ENCODE measurements around the gene TMEM192.
"Not testable (repeated sequence)": the region's sequence is repeated elsewhere in the genome, so short reads cannot be mapped to it uniquely, and the experiment has no call there.

TMEM192 gene

DNA sequence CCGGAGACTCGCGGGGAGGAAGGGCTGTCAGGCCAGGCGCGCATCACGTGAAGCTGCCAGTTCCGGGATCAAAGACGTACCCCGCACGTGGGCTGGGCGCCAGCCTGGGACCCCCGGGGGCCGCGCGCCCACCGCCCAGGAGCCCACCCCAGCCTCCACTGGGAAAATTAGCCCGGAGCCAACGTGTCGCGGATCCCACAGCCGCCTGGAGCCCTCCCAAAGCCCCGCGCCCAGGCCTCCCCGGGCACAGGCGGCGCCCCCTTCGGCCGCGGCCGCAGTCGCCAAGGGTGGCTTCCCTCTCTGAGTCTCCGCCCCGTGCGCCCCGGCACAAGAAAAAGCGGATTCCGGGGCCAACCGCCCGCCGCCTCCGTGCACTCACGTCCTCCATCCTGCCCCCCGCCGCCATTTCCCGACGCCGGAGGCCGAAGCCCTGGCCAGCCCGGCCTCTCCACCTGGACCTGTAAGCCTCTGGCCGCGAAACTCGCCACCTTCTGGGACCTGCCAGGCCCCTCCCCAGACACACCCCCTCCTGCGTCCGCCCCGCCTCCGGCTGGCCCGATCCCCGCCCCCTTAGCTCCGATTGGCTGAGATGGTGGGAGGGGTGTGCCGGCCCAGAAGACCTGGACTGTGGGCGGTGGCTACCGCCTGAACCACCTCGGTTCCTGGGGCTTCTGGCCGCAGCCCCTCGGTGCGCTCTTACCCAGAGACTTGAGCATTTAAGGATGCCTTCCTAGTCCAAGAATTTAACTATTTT is at the start of gene TMEM192:
Gene TMEM192 (minus strand): TSS at position 493 of the 754 bp plus-strand sequence. CDS start 87 bp downstream, at position 406.
- peak; percentile 95 for DNase-seq (ENCODE audit: low spot score)

DNA sequence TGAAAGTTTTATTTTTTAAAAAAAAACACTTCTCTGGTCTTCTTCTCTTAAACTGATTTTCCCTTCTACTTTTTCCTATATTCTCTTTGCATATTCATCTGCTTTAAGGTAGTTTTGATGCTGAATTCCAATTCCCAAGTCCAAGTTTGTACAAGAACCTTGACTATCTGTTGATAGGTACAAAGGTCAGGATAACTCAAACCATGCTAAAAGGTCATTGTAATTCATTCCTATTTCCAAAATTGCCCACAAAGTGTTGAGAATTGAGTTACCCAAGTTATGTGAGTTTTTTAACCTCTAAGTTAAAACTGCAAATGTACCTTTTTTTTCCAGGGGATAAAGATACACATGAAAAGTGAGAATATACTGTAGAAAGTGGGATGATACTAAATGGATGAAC is 46.1 kb upstream of the TMEM192 start:
- no peak for DNase-seq (ENCODE audit: low spot score)

DNA sequence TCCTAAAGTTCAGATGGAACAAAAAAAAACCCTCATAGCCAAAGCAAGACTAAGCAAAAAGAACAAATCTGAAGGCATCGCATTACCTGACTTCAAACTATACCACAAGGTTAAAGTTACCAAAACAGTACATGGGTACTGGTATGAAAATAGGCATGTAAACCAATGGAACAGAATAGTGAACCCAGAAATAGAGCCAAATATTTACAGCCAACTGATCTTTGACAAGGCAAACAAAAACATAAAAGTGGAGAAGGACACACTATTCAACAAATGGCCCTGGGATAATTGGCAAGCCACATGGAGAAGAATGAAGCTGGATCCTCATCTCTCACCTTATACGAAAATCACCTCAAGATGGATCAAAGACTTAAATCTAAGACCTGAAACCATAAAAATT is 44.2 kb upstream of the TMEM192 start:
- no peak for DNase-seq (ENCODE audit: low spot score)

DNA sequence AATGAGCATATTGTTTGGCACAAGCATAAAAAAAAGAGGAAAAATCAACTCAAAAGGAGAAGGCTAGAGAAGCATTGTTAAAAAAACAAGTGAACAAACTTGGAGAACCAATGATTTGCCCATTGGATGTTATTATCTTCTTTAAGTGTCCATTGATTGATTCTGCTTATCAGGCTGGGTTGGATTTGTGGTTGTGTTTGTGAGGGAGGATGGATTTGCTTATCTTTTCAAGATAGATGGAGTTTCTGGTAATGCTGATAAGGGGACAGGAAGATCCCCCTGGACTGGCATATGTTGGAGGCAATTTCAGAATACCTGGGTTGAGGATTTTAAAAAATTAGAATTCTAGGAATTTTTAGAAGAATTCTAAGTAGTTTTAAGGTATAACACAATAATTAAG is 41.8 kb upstream of the TMEM192 start:
- DNase-seq (ENCODE audit: low spot score): no peak

DNA sequence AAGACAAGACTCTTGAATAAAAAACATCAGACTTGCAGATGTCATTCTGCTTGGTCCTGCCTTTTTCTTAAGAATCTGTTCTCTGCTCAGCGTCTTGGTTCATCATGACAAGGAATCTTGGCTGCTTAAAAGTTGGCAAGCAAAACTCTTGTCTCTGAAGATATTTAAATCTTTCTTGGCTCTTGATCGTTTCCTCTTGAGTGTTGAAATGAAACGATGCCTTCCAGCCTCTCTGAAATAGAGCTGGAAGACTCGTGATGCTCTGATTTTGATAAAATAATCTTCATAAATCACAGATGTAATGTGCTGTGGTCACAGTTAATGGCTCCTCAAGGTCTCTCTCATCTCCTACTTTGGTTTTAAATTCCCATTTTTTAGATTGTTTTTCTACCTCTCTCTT is 39.9 kb upstream of the TMEM192 start:
- no peak for DNase-seq (ENCODE audit: low spot score)

DNA sequence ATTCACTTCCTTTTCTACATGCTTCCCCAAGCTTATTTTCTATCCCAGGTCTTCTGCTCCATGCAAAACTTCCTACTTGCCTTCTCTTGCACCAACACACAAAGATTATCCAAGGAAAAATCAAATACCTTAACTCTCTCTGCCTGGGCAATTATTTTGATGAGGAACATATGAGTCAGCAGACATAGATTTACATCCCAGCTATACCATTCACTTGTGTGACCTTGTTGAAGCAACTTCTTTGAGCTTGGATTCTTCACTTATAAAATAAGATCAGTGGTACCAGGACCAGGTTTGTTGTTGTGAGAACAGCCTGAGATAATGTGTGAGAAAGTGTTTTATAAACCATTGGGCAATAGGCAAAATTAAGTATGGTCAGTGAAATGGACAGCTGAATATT is 39.1 kb upstream of the TMEM192 start:
- no peak for DNase-seq (ENCODE audit: low spot score)

DNA sequence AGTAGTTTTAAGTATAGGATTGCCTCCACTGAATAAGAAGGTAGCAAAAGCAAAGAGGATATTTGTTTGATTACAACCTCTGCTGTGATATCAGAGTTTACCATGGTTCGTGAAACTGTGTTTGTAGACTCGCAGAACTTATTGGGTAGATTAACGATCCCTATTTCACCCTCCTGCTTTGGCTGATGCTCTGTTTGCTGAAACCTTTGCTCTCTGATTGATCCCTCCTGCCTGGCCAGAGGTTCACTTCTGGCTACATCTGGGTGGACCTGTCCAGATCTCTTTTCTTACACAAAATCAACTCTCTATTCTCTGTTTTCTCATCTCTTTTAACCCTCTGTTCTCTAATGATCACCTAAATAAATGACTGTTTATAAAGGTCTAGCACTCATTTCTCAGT is 37.9 kb upstream of the TMEM192 start:
- no peak for DNase-seq (ENCODE audit: low spot score)

DNA sequence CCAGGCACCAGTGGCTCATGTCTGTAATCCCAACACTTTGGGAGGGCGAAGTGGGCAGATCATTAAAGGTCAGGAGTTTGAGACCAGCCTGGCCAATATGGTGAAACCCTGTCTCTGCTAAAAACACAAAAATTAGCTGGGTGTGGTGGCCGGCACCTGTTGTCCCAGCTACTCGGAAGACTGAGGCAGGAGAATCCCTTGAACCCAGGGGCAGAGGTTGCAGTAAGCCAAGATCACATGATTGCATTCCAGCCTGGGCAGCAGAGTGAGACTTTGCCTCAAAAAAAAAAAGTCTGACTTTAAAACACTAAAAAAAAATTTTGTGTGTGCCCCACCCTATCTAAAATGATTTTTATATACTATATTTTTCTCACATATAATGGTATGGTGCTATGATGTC is 26.2 kb upstream of the TMEM192 start:
- DNase-seq (ENCODE audit: low spot score): no peak

DNA sequence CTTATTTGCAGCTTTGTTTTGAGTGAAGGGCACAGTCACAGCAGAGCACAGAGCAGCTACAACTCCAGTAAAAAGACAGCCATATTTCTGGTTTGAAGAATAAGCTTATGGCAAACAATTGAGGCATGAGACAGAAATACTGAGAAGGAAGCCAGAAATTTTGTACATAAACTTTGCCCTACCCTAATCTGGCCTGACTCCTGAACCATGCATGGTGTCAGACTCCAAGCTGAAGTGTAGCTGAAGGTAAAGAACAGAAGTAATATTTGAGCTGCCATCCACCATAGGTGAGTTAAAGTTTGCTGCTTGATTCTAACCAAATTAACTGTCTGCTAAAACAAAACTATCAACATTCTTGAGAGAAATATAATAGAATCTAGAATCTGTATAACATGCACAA is 24.5 kb upstream of the TMEM192 start:
- no peak for DNase-seq (ENCODE audit: low spot score)

DNA sequence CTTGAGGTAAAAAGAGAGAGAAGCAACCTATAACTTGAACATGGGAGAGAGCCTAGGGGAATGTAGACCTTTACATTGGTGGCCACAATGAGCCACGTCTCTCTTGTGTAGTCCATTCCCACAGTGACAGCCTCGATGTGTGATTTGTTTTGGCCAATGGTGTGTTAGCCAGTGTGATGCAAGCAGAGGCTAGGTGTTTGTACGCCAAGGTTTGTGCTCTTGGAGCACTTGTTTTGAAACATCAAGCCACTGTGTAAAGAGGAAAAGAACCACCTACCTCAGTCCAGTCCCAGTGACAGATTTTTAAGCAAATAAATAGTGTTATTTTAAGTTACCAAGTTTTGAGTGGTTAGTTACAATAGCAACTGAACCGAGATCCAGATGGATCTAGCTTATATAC is 23.9 kb upstream of the TMEM192 start:
- DNase-seq (ENCODE audit: low spot score): no peak

DNA sequence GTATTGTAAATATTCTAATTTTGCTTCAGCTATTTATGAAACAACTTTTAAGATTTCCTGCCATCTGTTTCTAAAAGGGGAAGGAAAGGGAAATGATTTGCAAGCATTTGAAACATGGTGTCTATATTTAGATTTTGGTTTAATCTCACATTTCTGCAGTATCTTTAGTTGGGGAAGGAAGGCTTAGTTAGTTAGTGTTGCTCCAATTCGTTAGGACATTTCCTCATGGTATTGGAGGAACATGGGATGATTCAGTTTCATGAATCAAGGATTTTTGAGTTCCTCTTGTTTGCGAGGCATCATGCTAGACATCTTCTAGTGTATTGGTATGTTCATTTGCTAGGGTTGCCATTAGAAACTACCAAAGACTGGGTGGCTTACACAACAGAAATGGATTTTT is 20.5 kb upstream of the TMEM192 start:
- DNase-seq (ENCODE audit: low spot score): no peak

DNA sequence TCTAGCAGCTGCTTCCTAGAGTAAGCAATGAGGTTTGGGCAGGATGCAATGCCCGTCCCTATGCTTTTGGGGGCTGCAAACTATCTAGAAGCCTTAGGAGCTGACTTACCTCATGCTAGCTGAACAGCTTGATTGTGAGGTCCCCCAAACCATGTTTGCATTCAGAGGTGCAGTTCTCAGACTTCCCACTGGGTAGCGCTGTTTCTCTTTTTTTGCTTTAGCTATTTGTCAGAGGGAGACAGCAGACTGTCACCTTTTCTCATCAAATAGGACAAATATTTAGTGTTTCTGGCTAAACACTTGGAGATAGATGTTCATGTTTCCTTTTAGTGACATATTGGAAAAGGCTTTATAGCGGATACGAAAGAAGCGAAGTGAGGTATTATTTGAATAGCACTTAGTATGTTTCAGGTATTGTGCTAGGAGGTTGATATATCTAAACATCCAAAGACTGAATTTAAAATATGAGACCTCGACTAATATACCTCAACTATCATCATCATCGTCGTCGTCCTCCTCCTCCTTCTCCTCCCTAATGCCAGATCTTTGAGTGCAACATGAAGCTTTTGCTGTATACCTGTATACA is 18.7 kb upstream of the TMEM192 start:
- peak; percentile 49 for DNase-seq (ENCODE audit: low spot score)

DNA sequence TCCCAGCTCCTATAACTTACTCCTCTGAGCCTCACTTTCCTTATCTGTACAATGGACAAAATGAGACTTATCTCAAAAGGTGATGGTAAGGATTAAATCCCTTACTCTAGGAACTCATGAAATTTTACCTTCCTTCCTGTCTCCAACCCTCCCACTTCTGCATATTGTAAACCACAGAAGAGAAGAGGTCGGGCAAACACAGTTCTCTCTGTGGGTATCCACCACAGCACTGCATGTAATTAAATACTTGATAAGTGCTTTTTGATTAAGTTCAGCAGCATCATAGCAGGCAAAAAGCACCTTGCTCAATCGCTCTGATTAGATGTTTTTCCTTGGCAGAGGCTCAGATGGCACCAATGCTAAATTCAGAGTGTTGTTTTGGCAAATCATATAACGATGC is 17.3 kb upstream of the TMEM192 start:
- no peak for DNase-seq (ENCODE audit: low spot score)

DNA sequence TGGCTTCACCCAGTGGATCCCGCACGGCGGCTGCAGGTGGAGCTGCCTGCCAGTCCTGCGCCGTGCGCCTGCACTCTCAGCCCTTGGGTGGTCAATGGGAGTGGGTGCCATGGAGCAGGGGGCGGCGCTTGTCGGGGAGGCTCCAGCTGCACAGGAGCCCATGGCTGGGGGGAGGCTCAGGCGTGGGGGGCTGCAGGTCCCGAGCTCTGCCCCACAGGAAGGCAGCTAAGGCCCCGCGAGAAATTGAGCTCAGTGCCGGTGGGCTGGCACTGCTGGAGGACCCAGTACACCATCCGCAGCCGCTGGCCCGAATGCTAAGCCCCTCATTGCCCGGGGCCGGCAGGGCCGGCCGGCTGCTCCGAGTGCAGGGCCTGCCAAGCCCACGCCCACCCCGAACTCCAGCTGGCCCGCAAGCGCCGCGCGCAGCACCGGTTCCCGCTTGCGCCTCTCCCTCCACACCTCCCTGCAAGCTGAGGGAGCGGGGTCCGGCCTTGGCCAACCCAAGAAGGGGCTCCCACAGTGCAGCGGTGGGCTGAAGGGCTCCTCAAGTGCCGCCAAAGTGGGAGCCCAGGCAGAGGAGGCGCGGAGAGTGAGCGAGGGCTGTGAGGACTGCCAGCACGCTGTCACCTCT is 13.3 kb upstream of the TMEM192 start:
- DNase-seq (ENCODE audit: low spot score): not testable (repeated sequence)

DNA sequence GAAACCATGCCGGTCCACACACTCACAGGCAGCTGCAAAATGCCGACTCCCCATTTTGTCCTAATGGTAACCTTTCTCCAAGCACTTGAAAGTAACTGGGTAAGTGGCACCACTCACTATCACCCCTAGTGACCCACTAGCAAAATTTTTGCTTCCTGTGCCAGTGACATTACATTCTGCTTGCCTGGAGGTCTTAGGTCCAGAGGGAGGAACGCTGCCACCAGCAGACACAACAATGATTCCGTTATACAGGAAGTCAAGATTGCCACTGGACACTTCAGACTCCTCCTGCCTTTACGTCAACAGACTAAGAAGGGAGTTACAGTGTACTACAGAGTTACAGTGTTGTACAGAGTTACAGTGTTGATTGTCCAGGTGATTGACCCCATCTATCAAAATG is 11.8 kb upstream of the TMEM192 start:
- DNase-seq (ENCODE audit: low spot score): no peak

DNA sequence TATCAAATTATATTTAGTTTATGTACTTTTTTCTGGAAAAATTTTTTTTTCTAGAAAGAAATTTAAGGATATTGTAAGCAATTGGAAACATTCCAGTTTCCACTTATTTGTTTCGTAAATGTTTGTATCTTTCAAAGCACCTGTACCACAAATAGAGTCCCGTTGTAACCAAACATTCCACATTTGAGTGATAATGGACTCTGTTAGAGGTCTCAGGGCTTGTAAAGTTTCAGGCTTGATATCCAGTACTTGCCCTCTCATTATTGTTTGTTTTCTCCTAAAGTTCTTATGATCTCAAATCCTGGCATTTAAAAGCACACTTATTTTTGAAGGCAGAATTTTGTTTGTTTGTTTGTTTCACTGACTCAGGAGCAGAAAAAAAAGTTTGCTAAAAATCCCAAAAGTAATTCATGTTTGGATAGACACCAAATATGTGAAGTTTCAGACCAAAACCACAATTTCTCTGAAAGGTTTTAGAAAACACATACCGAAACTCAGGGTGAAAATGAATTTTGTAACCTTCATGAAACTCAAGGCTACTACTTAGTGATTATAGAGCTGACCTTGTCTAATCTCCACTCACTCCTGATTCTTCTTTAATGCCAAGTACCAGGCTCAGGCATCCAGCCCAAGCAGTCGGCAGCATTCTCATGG is 5.7 kb upstream of the TMEM192 start:
- no peak for DNase-seq (ENCODE audit: low spot score)

DNA sequence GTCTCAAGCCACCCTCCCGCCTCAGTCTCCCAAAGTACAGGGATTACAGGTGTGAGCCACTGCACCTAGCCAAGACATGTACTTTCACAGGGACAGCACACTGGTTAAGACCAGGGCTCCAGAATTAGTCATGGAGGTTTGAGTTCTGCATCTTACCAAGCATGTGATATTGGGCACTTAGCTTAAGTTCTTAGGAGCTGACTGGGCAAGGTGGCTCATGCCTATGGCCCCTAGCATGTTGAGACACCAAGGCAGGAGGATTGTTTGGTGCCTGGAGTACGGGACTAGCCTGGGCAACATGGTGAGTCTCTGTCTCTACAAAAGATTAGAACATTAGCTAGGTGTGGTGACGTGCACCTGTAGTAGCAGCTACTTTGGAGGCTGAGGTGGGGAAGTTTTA is 2.6 kb upstream of the TMEM192 start:
- DNase-seq (ENCODE audit: low spot score): no peak

DNA sequence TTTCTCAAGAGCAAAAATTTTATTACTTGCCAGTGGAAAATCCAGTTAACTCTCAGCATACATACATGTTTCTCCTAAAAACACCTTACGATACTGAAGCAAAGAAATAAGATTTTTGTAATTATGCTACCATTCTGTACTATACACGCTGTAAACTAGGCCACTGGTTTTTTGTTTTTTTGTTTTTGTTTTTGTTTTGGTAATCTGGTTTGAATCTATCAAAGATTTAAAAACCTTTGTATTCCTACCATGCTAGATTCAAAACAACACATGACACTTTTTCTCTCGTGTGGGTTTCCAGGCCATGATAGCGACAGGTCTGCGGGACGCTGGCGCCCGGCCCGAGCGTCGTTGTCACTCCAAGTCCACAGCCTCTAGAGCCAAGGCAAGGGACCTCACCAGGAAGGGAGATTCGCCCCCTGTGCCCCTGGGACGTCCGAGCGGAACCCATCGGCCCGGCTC is 723 bp downstream of the TMEM192 start:
- no peak for DNase-seq (ENCODE audit: low spot score)

DNA sequence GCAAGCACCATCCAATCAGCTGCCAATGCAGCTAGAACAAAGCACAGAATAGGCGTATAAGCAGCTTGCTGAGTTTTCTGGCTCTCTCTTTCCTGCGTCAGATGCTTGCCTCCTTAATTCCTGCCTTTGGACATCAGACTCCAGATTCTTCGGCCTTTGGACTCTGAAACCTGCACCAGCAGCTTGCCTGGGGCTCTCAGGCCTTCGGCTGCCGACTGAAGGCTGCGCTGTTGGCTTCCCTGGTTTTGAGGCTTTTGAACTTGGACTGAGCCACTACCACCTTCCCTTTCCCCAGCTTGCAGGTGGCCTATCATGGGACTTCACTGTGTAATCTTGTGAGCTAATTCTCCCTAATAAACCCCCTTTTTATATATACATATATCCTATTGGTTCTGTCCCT is 6.1 kb downstream of the TMEM192 start:
- no peak for DNase-seq (ENCODE audit: low spot score)

DNA sequence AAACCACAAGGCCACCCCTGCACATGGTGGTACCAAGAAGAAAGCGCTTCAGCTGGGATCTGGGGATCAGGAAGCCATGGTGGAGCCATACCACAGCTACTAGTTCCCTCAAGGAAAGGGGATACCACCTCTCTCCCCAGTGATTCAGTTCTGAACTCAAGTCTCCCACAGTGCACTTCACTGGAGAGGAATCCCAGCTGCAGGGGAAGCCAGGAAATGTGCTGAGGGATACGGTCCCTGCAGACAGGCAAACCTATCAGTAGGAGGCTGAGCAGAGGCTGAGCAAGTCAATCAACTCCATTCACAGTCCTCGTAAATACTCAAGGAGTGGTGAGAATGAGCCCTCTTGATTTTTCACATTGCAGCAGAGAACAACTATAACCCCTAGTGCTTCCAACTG is 11.0 kb downstream of the TMEM192 start:
- no peak for DNase-seq (ENCODE audit: low spot score)

DNA sequence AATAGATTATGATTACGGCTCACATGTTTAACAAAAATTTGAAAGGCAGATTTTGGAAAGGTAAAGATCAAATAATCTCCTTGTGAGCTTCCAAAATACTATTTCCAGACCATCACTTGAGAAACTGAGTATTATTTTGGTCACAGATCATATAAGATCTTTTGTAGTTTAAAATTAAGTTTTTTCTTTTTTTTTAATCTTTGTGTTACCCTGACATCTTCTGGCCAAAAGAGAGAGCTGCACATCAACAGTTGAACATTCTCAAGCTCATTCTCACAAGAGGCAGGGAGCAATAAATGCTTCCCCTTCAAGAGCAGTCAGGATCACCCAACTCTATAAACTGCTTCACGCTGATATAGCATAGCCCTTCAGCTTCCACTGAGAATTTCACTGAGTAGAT is 15.9 kb downstream of the TMEM192 start:
- DNase-seq (ENCODE audit: low spot score): peak; percentile 31

DNA sequence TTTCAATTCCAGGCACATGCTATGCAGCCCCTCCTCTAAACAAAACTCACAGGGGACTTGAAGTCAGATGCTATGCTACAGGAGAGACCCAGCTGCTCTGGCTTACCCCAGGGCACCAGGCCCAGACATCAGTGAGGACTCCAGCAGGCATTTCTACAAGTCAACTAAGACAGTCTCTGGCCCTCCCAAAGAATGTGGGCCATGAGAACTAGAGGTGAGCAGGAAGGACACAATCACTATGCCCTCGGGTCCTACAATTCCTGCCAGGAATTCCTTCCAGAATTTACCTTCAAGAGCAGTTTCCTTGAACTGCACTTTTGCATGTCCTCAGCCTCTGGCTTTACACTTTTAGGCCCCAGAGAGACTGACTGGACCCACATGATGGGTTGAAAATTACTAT is 17.4 kb downstream of the TMEM192 start:
- DNase-seq (ENCODE audit: low spot score): no peak

DNA sequence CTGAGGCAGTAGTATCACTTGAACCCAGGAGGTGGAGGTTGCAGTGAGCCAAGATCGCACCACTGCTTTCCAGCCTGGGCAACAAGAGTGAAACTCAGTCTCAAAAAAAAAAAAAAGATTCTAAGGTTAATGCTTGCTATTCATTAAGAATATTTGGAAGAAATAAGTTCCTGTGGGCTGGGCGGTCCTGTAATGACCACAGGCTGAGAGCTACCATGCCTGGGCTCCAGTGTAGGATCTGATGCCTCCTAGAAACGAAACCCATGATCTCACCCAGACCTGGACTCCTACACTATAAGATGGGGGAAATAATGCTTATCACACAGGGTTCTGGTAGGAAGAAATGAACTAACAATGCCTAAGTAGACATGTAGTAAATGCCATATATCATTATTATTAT is 17.8 kb downstream of the TMEM192 start:
- no peak for DNase-seq (ENCODE audit: low spot score)
